T-cell (primary cell): ENCODE results near the gene SBK2. TPM values are rescaled to one million over a fixed set of nuclear protein-coding genes. Genes with fewer than 3 reads are reported as not detected.

Experiments used
- ATAC-seq, 4 experiments: fragments of 200-7000 bp in 3 of 4; fragments of 150-1000 bp in 1 of 4; cut with Tn5 transposase; replicated peaks in 1 of 4; 1 replicate in 3 of 4; 2 replicates in 1 of 4; pipeline ENCODE4 v1.10.0; 2021; ENCODE audit warnings: moderate library complexity in 3 of 4, mild to moderate bottlenecking in 2 of 4, moderate number of reproducible peaks in 1 of 4
- CTCF ChIA-PET, 2 donors: fragments of 300-600 bp; sonication (Branson Sonifier 250); formaldehyde crosslinking; loops; one replicate each; lab custom pipeline; 2022; ENCODE audit warnings: antibody characterized with exemption in 2 of 2; lab: Charles Lee
- POLR2A ChIA-PET, 2 donors: fragments of 300-600 bp; sonication (Branson Sonifier 250); formaldehyde crosslinking; loops; one replicate each; lab custom pipeline; 2022; ENCODE audit warnings: antibody characterized with exemption in 2 of 2; lab: Charles Lee
- DNase-seq, 35 experiments: peaks; one replicate each; pipeline versions ENCODE4 v3.0.0 to v3.0.0-alpha.2; 2013 to 2023
- H3K27ac ChIP-seq: one replicate; pipeline ENCODE4 v1.5.1; 2013; ENCODE audit warnings: low read length
- H3K27me3 ChIP-seq, 2 experiments: replicated peaks in 1 of 2; 1 replicate in 1 of 2; 2 replicates in 1 of 2; pipeline versions ENCODE4 v1.6.1 to v1.7.0; 2013; ENCODE audit warnings: low read length in 1 of 2, mixed read lengths in 1 of 2; ENCODE audit not compliant: control insufficient read depth in 2 of 2, insufficient read depth in 2 of 2; ENCODE audit errors: extremely low read depth in 1 of 2
- H3K36me3 ChIP-seq, 2 donors: 1 replicate in 1 of 2; 2 replicates in 1 of 2; pipeline versions ENCODE4 v1.6.1 to v1.7.0; 2013; ENCODE audit warnings: low read length in 1 of 2; ENCODE audit not compliant: control insufficient read depth in 2 of 2, insufficient read depth in 1 of 2; ENCODE audit errors: extremely low read depth in 1 of 2
- H3K4me1 ChIP-seq, 2 experiments: 1 replicate in 1 of 2; 2 replicates in 1 of 2; pipeline versions ENCODE4 v1.6.1 to v1.7.0; 2013; ENCODE audit warnings: low read length in 2 of 2, mixed read lengths in 1 of 2; ENCODE audit not compliant: insufficient read depth in 2 of 2, control insufficient read depth in 1 of 2; ENCODE audit errors: extremely low read depth in 1 of 2
- H3K4me3 ChIP-seq, 2 donors: 1 replicate in 1 of 2; 2 replicates in 1 of 2; pipeline versions ENCODE4 v1.5.1 to v1.7.0; 2013; ENCODE audit warnings: mild to moderate bottlenecking in 2 of 2, low read length in 1 of 2, moderate library complexity in 1 of 2; ENCODE audit not compliant: control insufficient read depth in 1 of 2; ENCODE audit errors: extremely low read depth in 1 of 2
- H3K9me3 ChIP-seq: 2 replicates; pipeline ENCODE4 v1.7.0; 2013
- H3K27ac Mint-ChIP-seq, 2 donors: one replicate each; pipeline ENCODE4 v1.8.0; 2020 to 2021; ENCODE audit warnings: mild to moderate bottlenecking in 2 of 2, mixed read lengths in 2 of 2
- H3K27me3 Mint-ChIP-seq, 2 donors: one replicate each; pipeline ENCODE4 v1.8.0; 2021 to 2022; ENCODE audit warnings: mixed read lengths in 2 of 2
- H3K36me3 Mint-ChIP-seq: one replicate; pipeline ENCODE4 v1.8.0; 2021; ENCODE audit warnings: mixed read lengths
- H3K4me1 Mint-ChIP-seq, 3 donors: one replicate each; pipeline ENCODE4 v1.8.0; 2020 to 2022; ENCODE audit warnings: mixed read lengths in 3 of 3, mild to moderate bottlenecking in 1 of 3
- H3K4me3 Mint-ChIP-seq, 3 donors: one replicate each; pipeline ENCODE4 v1.8.0; 2020 to 2022; ENCODE audit warnings: mild to moderate bottlenecking in 3 of 3, mixed read lengths in 3 of 3, moderate library complexity in 3 of 3
- H3K9me3 Mint-ChIP-seq, 3 donors: one replicate each; pipeline ENCODE4 v1.8.0; 2020 to 2022; ENCODE audit warnings: mixed read lengths in 3 of 3
- WGBS: methylation state at CpG from one replicate; pipeline ENCODE4 v1.1.5; 2013; ENCODE audit warnings: missing lambda C conversion rate; ENCODE audit not compliant: insufficient coverage; 5-methylcytosine and 5-hydroxymethylcytosine counted together
- total RNA-seq, 35 experiments: library from RNA in 6 of 35; stranded (reverse) in 6 of 35; fragments of 120-200 nt in 1 of 35; gene quantifications; one replicate each; pipeline versions ENCODE4 v1.2.1 to v1.2.4 and lab custom pipeline; 2013 to 2026

SBK2 gene
- total RNA-seq, 5 donors from 2014 or later (not counting 1 experiment from before 2014, with no cell fraction given): not detected

- peaks cover 0 to 52% of the 10 kb centered on the region in 2 experiments for H3K27me3 ChIP-seq
- no peaks in the 10 kb centered on the region for H3K36me3 Mint-ChIP-seq
- H3K36me3 ChIP-seq: no peaks in the 10 kb centered on the region
- no peaks in the 10 kb centered on the region for H3K4me1 ChIP-seq
- H3K9me3 Mint-ChIP-seq: peaks cover 0 to 3% (median 0%) of the 10 kb centered on the region in 3 donors
- CTCF ChIA-PET: no interaction called here
- H3K4me3 ChIP-seq: no peak overlapping the region
- no peak overlapping the region for H3K27ac ChIP-seq
- DNase-seq (no peak), ATAC-seq (no peak)
- no peak overlapping the region for H3K27ac Mint-ChIP-seq
- POLR2A ChIA-PET: no interaction called here
- 87% methylated on average over 20 of the region's 23 CpGs for WGBS
- peaks cover 23 to 41% of the 10 kb centered on the region in 2 donors for H3K27me3 Mint-ChIP-seq
- H3K9me3 ChIP-seq: no peaks in the 10 kb centered on the region
- no peaks in the 10 kb centered on the region for H3K4me1 Mint-ChIP-seq
- no peak overlapping the region for H3K4me3 Mint-ChIP-seq
Measured at GRCh38 chr19:55544776-55545439, 8.0 kb upstream of the SBK2 start.

- no peak for ATAC-seq
- Histone ChIP-seq H3K9me3 (no peaks in the 10 kb centered on the region), H3K27ac (no peak overlapping the region), H3K27me3 (peaks cover 0 to 48% of the 10 kb centered on the region in 2 experiments), H3K4me1 (no peaks in the 10 kb centered on the region), H3K4me3 (no peak overlapping the region), H3K36me3 (no peaks in the 10 kb centered on the region)
- Mint-ChIP-seq H3K4me1 (no peaks in the 10 kb centered on the region), H3K9me3 (peaks cover 0 to 3% (median 0%) of the 10 kb centered on the region in 3 donors), H3K27ac (no peak overlapping the region), H3K4me3 (no peak overlapping the region), H3K36me3 (no peaks in the 10 kb centered on the region), H3K27me3 (peaks cover 23 to 38% of the 10 kb centered on the region in 2 donors)
- DNase-seq: no peak
- ChIA-PET POLR2A (no interaction called here), CTCF (no interaction called here)
- WGBS: 88% methylated on average over 13 of the region's 15 CpGs
Measured at GRCh38 chr19:55544014-55544413, 7.1 kb upstream of the SBK2 start.

GRCh38 chr19:55543567-55543966, 6.6 kb upstream of the SBK2 start:
- H3K9me3 Mint-ChIP-seq: peaks cover 0 to 3% (median 0%) of the 10 kb centered on the region in 3 donors

GRCh38 chr19:55542292-55542855, 5.4 kb upstream of the SBK2 start:
- ATAC-seq (no peak), DNase-seq (no peak)
- no peaks in the 10 kb centered on the region for H3K4me1 ChIP-seq
- CTCF ChIA-PET: no interaction called here
- Mint-ChIP-seq H3K9me3 (peaks cover 0 to 3% (median 0%) of the 10 kb centered on the region in 3 donors), H3K4me3 (no peak overlapping the region), H3K27me3 (peaks cover 15 to 26% of the 10 kb centered on the region in 2 donors), H3K36me3 (no peaks in the 10 kb centered on the region), H3K4me1 (no peaks in the 10 kb centered on the region), H3K27ac (no peak overlapping the region)
- 77% methylated on average over 7 of the region's 7 CpGs for WGBS
- POLR2A ChIA-PET: no interaction called here
- no peak overlapping the region for H3K27ac ChIP-seq
- H3K27me3 ChIP-seq: peaks cover 0 to 42% of the 10 kb centered on the region in 2 experiments
- no peak overlapping the region for H3K4me3 ChIP-seq
- no peaks in the 10 kb centered on the region for H3K9me3 ChIP-seq
- H3K36me3 ChIP-seq: no peaks in the 10 kb centered on the region

More at GRCh38 chr19:55543567-55543966, 6.6 kb upstream of the SBK2 start:
- DNase-seq (no peak), ATAC-seq (no peak)
- no peaks in the 10 kb centered on the region for H3K9me3 ChIP-seq
- Mint-ChIP-seq H3K27ac (no peak overlapping the region), H3K27me3 (peaks cover 23 to 37% of the 10 kb centered on the region in 2 donors), H3K4me3 (no peak overlapping the region), H3K36me3 (no peaks in the 10 kb centered on the region), H3K4me1 (no peaks in the 10 kb centered on the region)
- H3K27ac ChIP-seq: no peak overlapping the region
- no peaks in the 10 kb centered on the region for H3K36me3 ChIP-seq
- ChIA-PET CTCF (no interaction called here), POLR2A (no interaction called here)
- 55% methylated on average over 4 of the region's 5 CpGs for WGBS
- no peaks in the 10 kb centered on the region for H3K4me1 ChIP-seq
- H3K4me3 ChIP-seq: no peak overlapping the region
- peaks cover 0 to 45% of the 10 kb centered on the region in 2 experiments for H3K27me3 ChIP-seq

GRCh38 chr19:55541091-55541490, 4.2 kb upstream of the SBK2 start:
- Mint-ChIP-seq H3K9me3 (peaks cover 0 to 3% (median 0%) of the 10 kb centered on the region in 3 donors), H3K27ac (no peak overlapping the region), H3K4me1 (no peaks in the 10 kb centered on the region), H3K4me3 (no peak overlapping the region), H3K27me3 (peaks cover 13 to 18% of the 10 kb centered on the region in 2 donors), H3K36me3 (no peaks in the 10 kb centered on the region)
- no peaks in the 10 kb centered on the region for H3K9me3 ChIP-seq
- ATAC-seq (no peak), DNase-seq (no peak)
- WGBS: 84% methylated on average over 19 of the region's 19 CpGs
- ChIA-PET CTCF (no interaction called here), POLR2A (no interaction called here)
- no peak overlapping the region for H3K4me3 ChIP-seq
- no peaks in the 10 kb centered on the region for H3K4me1 ChIP-seq
- no peak overlapping the region for H3K27ac ChIP-seq
- no peaks in the 10 kb centered on the region for H3K36me3 ChIP-seq
- peaks cover 0 to 33% of the 10 kb centered on the region in 2 experiments for H3K27me3 ChIP-seq

GRCh38 chr19:55540619-55541018, 3.7 kb upstream of the SBK2 start:
- DNase-seq (no peak), ATAC-seq (no peak)
- Histone ChIP-seq H3K36me3 (no peaks in the 10 kb centered on the region), H3K4me1 (no peaks in the 10 kb centered on the region), H3K27ac (no peak overlapping the region), H3K9me3 (no peaks in the 10 kb centered on the region), H3K4me3 (no peak overlapping the region), H3K27me3 (peaks cover 0 to 28% of the 10 kb centered on the region in 2 experiments)
- ChIA-PET POLR2A (no interaction called here), CTCF (no interaction called here)
- no peaks in the 10 kb centered on the region for H3K36me3 Mint-ChIP-seq
- H3K4me3 Mint-ChIP-seq: no peak overlapping the region
- H3K9me3 Mint-ChIP-seq: peaks cover 0 to 3% (median 0%) of the 10 kb centered on the region in 3 donors
- WGBS: 92% methylated on average over 9 of the region's 10 CpGs
- H3K27ac Mint-ChIP-seq: no peak overlapping the region
- peaks cover 8 to 13% of the 10 kb centered on the region in 2 donors for H3K27me3 Mint-ChIP-seq
- H3K4me1 Mint-ChIP-seq: no peaks in the 10 kb centered on the region
